DND-41 (cell line): ENCODE data around the gene TRIM32.

ENCODE experiments used
- ATAC-seq: fragments of 200-7000 bp; cut with Tn5 transposase; 3 replicates; pipeline ENCODE4 v1.9.1; 2021; ENCODE audit warnings: low read depth; ENCODE audit not compliant: insufficient read depth
- DNase-seq: peaks from one replicate; pipeline ENCODE4 v3.0.0-alpha.2; 2020
- H2AFZ ChIP-seq: 2 replicates; pipeline ENCODE4 v1.6.0; 2012; ENCODE audit warnings: low read depth, low read length
- H3K27ac ChIP-seq: 2 replicates; pipeline ENCODE4 v1.5.1; 2012; ENCODE audit warnings: low read length, inconsistent platforms
- H3K27me3 ChIP-seq: fragments of 200-600 bp; sonication (generic); 2 replicates; pipeline ENCODE4 v1.6.0; 2012; ENCODE audit warnings: low read length, mild to moderate bottlenecking, inconsistent platforms; ENCODE audit not compliant: insufficient read depth, poor library complexity
- H3K36me3 ChIP-seq: 2 replicates; pipeline ENCODE4 v1.5.1; 2012; ENCODE audit warnings: low read length, inconsistent platforms; ENCODE audit not compliant: insufficient read depth
- H3K4me1 ChIP-seq: 2 replicates; pipeline ENCODE4 v1.5.1; 2012; ENCODE audit warnings: mild to moderate bottlenecking, low read length; ENCODE audit not compliant: insufficient read depth
- H3K4me2 ChIP-seq: 2 replicates; pipeline ENCODE4 v1.6.0; 2012; ENCODE audit warnings: mild to moderate bottlenecking, moderate library complexity, low read length, inconsistent platforms; ENCODE audit not compliant: insufficient read depth
- H3K4me3 ChIP-seq, 2 experiments: fragments of 200-600 bp in 1 of 2; shearing (Covaris generic) in 1 of 2; 2 replicates each; pipeline ENCODE4 v1.5.1; 2012 to 2016; ENCODE audit warnings: inconsistent platforms in 2 of 2, low read length in 2 of 2, mild to moderate bottlenecking in 2 of 2, low read depth in 1 of 2, moderate library complexity in 1 of 2
- H3K79me2 ChIP-seq: 2 replicates; pipeline ENCODE4 v1.6.0; 2012; ENCODE audit warnings: low read length, inconsistent platforms; ENCODE audit not compliant: insufficient read depth
- H3K9ac ChIP-seq: 2 replicates; pipeline ENCODE4 v1.6.0; 2012; ENCODE audit warnings: low read depth, mild to moderate bottlenecking, inconsistent platforms, low read length, moderate library complexity
- H3K9me3 ChIP-seq: 2 replicates; pipeline ENCODE4 v1.5.1; 2012; ENCODE audit warnings: low read length, moderate library complexity, mild to moderate bottlenecking, inconsistent platforms; ENCODE audit not compliant: insufficient read depth, severe bottlenecking
- H4K20me1 ChIP-seq: 2 replicates; pipeline ENCODE4 v1.6.0; 2012; ENCODE audit warnings: low read length; ENCODE audit not compliant: insufficient read depth
- EZH2 ChIP-seq: IDR thresholded peaks from 3 replicates; pipeline ENCODE4 v1.6.1; 2012; ENCODE audit warnings: borderline replicate concordance, low read depth, mild to moderate bottlenecking, moderate library complexity, low read length, inconsistent platforms; ENCODE audit not compliant: severe bottlenecking
- TF ChIP-seq, protein P1 (sequence below): IDR thresholded peaks from 2 replicates; pipeline ENCODE4 v1.5.1; 2012; ENCODE audit warnings: borderline replicate concordance, low read length, moderate library complexity, mild to moderate bottlenecking; ENCODE audit not compliant: poor library complexity, severe bottlenecking; ENCODE audit errors: extremely low read depth

Gene TRIM32

DNA sequence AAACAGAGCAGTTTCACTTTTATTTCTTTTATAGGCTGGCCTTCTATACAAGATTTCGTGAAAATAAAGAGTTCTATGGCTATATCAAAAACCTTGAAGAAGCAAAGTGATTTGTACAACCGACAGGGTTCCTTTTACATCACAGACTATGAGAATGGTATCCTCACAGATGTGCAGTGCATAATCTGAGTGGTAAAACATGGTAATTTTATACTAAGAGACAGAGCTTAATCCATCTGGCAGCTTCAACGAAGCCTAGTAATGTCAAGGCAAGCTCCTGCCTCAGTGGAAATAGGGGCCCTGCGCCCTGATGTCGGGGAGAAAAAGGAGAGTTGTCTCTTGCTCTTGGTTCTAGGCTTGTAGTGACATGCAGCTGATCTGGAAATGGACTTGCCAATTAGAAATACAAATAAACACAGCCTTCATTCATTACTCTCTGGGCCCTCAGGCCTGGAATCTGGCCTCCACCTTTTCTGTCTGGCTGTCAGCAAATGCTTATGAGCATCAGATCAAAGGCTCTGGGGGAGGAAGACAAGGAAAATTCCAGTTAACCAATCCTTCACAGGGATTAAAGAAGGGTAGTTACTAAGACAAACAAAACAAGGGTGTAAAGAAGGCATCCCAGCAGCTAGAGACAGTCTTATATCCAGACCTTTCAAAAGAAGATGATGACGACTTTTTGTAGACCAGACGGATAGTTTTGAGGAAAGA is 33.6 kb upstream of the TRIM32 start:
- Histone ChIP-seq H3K79me2 (no peaks in the 10 kb centered on the region), H3K9ac (no peak overlapping the region), H3K4me3 (no peak overlapping the region), H3K4me1 (no peaks in the 10 kb centered on the region), H2AFZ (no peak overlapping the region), H3K9me3 (no peaks in the 10 kb centered on the region), H3K4me2 (no peak overlapping the region), H3K27me3 (no peaks in the 10 kb centered on the region), H3K27ac (no peak overlapping the region), H3K36me3 (no peaks in the 10 kb centered on the region), H4K20me1 (no peaks in the 10 kb centered on the region)
- TF ChIP-seq, protein P1, sequence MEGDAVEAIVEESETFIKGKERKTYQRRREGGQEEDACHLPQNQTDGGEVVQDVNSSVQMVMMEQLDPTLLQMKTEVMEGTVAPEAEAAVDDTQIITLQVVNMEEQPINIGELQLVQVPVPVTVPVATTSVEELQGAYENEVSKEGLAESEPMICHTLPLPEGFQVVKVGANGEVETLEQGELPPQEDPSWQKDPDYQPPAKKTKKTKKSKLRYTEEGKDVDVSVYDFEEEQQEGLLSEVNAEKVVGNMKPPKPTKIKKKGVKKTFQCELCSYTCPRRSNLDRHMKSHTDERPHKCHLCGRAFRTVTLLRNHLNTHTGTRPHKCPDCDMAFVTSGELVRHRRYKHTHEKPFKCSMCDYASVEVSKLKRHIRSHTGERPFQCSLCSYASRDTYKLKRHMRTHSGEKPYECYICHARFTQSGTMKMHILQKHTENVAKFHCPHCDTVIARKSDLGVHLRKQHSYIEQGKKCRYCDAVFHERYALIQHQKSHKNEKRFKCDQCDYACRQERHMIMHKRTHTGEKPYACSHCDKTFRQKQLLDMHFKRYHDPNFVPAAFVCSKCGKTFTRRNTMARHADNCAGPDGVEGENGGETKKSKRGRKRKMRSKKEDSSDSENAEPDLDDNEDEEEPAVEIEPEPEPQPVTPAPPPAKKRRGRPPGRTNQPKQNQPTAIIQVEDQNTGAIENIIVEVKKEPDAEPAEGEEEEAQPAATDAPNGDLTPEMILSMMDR, result no peak
- no peak for TF ChIP-seq EZH2
- DNase-seq (no peak), ATAC-seq (no peak)

DNA sequence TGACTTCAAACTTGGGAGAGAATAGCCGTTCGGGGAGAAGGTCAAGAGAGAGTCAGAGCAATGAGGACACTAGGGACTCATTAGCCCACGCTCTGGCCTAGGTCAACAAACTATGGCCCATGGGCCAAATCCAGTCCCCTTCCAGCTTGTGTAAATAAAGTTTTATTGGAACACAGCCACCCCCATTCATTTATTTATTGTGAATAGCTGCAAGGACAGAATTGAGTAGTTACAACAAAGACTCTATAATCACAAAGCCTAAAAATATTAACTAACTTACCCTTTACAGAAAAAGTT is 33.1 kb upstream of the TRIM32 start:
- TF ChIP-seq EZH2, result no peak
- TF ChIP-seq, protein P1, result no peak
- H3K27me3 ChIP-seq, result no peaks in the 10 kb centered on the region
- H3K9me3 ChIP-seq, result no peaks in the 10 kb centered on the region
- no peaks in the 10 kb centered on the region for H3K4me1 ChIP-seq
- H4K20me1 ChIP-seq, result no peaks in the 10 kb centered on the region
- H3K27ac ChIP-seq, result no peak overlapping the region
- no peaks in the 10 kb centered on the region for H3K36me3 ChIP-seq
- H3K9ac ChIP-seq, result no peak overlapping the region
- DNase-seq (no peak), ATAC-seq (no peak)
- H3K79me2 ChIP-seq, result no peaks in the 10 kb centered on the region
- H3K4me2 ChIP-seq, result no peak overlapping the region
- no peak overlapping the region for H3K4me3 ChIP-seq
- no peak overlapping the region for H2AFZ ChIP-seq

DNA sequence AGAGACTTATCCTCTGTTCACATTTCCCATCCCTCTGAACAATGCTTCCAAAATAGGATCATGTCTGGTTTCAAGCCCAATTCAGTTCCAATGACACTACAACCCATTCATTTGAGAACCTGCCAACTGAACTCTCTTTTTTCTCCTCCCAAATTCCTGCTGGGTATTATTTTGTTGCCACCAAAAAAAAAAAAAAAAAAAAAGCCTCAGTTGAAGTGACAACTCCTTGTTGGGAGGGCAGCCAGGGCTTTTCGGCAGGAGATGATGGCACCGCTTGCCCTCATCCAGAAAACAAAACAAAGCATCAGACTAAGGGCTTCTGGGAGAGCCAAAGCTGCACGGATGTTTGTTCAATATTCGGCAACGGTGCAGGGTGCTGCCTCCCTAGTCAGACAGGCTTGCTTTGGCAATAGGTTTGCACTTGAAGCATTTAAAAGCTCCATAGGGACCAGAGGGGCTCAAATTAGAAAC is 30.6 kb upstream of the TRIM32 start:
- no peak for DNase-seq
- Histone ChIP-seq H3K79me2 (no peaks in the 10 kb centered on the region), H4K20me1 (no peaks in the 10 kb centered on the region; the same call in 1 of the 2 replicates), H3K27me3 (no peaks in the 10 kb centered on the region), H3K27ac (no peak overlapping the region), H2AFZ (no peak overlapping the region), H3K4me1 (no peaks in the 10 kb centered on the region), H3K4me3 (no peak overlapping the region), H3K9ac (no peak overlapping the region), H3K4me2 (no peak overlapping the region), H3K9me3 (no peaks in the 10 kb centered on the region), H3K36me3 (no peaks in the 10 kb centered on the region)
- no peak for ATAC-seq
- TF ChIP-seq EZH2, result no peak
- TF ChIP-seq, protein P1, result no peak
